AG04450 (cell line): Measurements from ENCODE around the gene SNW1. TPM values are rescaled to one million over a fixed set of nuclear protein-coding genes. Genes with fewer than 3 reads are reported as not detected.
"Not testable (repeated sequence)": the region's sequence is repeated elsewhere in the genome, so short reads cannot be mapped to it uniquely, and the experiment has no call there.

Experiments used
- CTCF ChIA-PET: fragments of 300-600, 350-600 bp; formaldehyde crosslinking; extraction: SDS; loops from one replicate; lab custom pipeline; 2022; ENCODE audit warnings: antibody characterized with exemption, inconsistent platforms; lab: Charles Lee
- POLR2A ChIA-PET: fragments of 350-600 bp; formaldehyde crosslinking; extraction: SDS; loops from one replicate; lab custom pipeline; 2021; ENCODE audit warnings: antibody characterized with exemption, inconsistent platforms; lab: Yijun Ruan, JAX
- DNase-seq: peaks from one replicate; pipeline ENCODE4 v3.0.0-alpha.2; 2011; ENCODE audit warnings: low read depth, low spot score
- H3K27ac ChIP-seq: one replicate; pipeline ENCODE4 v1.5.1; 2012; ENCODE audit warnings: low read depth, low read length, control low read depth
- H3K27me3 ChIP-seq: one replicate; pipeline ENCODE4 v1.6.0; 2012; ENCODE audit warnings: low read length; ENCODE audit not compliant: control insufficient read depth, insufficient read depth
- H3K4me3 ChIP-seq: 2 replicates; pipeline ENCODE4 v1.5.1; 2011; ENCODE audit warnings: mild to moderate bottlenecking, low read depth, low read length, control low read depth
- H3K9me3 ChIP-seq: 2 replicates; pipeline ENCODE4 v1.5.1; 2012; ENCODE audit warnings: low read length; ENCODE audit not compliant: control insufficient read depth, insufficient read depth
- polyA plus RNA-seq: library from polyadenylated mRNA; depleted of rRNA; stranded (reverse); fragments of >200 nt; gene quantifications from 2 replicates; pipeline ENCODE4 v1.2.3, GENCODE V29; 2011
- TF ChIP-seq, protein P1 (sequence below): IDR thresholded peaks from 2 replicates; pipeline ENCODE4 v1.5.1; 2011; ENCODE audit warnings: low read depth, low read length, control low read depth, inconsistent platforms

Gene SNW1
- polyA plus RNA-seq, 1 experiment: 54.9 TPM

DNA sequence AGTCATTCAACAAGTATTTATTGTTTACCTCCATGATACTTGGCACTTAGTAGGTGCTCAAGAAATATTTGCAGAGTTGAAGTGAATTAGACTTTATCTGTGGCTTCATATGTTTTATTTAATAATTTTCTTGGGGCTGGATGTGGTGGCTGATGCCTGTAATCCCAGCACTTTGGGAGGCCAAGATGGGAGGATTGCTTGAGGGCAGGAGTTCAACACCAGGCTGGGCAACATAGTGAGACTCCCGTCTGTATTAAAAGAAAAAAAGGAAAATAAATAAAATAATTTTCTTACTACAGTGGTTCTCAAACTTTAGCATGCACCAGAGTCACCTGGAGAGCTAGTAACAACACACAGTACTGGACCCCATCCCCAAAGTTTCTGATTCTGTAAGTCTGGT lies 39.9 kb upstream of the SNW1 start:
- TF ChIP-seq, protein P1, sequence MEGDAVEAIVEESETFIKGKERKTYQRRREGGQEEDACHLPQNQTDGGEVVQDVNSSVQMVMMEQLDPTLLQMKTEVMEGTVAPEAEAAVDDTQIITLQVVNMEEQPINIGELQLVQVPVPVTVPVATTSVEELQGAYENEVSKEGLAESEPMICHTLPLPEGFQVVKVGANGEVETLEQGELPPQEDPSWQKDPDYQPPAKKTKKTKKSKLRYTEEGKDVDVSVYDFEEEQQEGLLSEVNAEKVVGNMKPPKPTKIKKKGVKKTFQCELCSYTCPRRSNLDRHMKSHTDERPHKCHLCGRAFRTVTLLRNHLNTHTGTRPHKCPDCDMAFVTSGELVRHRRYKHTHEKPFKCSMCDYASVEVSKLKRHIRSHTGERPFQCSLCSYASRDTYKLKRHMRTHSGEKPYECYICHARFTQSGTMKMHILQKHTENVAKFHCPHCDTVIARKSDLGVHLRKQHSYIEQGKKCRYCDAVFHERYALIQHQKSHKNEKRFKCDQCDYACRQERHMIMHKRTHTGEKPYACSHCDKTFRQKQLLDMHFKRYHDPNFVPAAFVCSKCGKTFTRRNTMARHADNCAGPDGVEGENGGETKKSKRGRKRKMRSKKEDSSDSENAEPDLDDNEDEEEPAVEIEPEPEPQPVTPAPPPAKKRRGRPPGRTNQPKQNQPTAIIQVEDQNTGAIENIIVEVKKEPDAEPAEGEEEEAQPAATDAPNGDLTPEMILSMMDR: no peak
- Histone ChIP-seq H3K4me3 (no peak overlapping the region; the same call in 1 of the 2 replicates), H3K27ac (no peak overlapping the region), H3K9me3 (no peaks in the 10 kb centered on the region), H3K27me3 (no peaks in the 10 kb centered on the region)
- POLR2A ChIA-PET: interaction anchor here (0.9 kb wide), 1 partner anchor 40 kb away, joined by 4 read pairs; the partner anchor contains the start of gene SNW1
- no peak for DNase-seq
- CTCF ChIA-PET: interaction anchor here (0.6 to 1.5 kb wide), 3 partner anchors 10 to 39 kb away, joined by 3 to 6 read pairs (median 5); no protein-coding TSS in a partner anchor

DNA sequence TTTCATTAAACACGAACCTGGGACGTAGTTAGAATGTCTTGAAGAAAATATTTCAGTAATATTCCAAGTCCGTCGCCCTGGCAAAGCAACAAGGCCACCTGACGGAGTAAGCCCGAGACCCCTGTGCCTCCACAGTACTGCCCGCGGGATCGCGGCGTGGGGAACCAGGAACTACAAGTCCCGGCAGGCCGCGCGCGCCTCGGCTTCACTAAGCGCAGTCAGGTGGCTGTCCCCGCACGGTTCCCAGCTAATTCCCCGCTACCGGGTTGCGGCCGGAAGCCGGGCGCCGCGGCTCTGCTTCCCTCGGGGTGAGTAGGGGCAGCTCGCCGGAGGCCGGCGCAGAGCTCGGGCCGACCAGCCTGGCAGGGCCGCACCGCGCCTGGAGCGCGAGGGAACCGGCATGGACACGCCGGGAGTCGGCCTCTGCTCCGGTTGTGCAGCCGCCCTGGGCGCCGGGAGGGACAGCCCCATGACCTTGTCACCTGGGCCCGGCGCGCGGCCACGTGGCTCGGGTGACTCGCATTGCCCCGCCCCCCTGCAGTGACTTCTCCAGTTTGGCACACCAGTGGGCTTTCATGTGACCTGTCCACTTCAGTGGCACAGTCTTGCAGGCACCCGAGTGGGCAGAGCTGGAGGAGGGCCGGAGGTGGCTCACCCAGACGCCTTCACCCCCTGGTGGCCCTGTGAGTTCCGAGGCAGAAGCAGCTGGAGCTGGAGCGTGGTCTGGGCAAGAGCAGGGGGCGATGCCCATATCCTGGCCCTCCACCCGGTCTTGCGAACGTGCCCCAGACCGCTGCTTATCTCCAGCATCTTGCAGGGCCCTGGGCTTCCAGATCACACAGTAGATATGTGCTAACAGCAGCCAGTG lies 39.1 kb upstream of the SNW1 start, which contains the start of gene ADCK1:
ADCK1 (plus strand) TSS at position 247 of the 868 bp plus-strand sequence. CDS start 18,870 bp downstream, outside the sequence.
- TF ChIP-seq, protein P1: peak; percentile 53
- Histone ChIP-seq H3K4me3 (peak within 1 kb of the TSS; percentile 73), H3K9me3 (no peaks in the 10 kb centered on the region), H3K27ac (peak within 1 kb of the TSS; percentile 52), H3K27me3 (no peaks in the 10 kb centered on the region)
- ChIA-PET CTCF (interaction anchor here (0.5 to 1.5 kb wide), 6 partner anchors 10 to 1431 kb away, joined by 3 to 6 read pairs (median 3); no protein-coding TSS in a partner anchor), POLR2A (interaction anchor here (0.6 to 0.9 kb wide), 3 partner anchors 29 to 51 kb away, joined by 3 to 5 read pairs (median 4); partner anchors contain the start of gene SNW1)
- DNase-seq: peak; percentile 24

DNA sequence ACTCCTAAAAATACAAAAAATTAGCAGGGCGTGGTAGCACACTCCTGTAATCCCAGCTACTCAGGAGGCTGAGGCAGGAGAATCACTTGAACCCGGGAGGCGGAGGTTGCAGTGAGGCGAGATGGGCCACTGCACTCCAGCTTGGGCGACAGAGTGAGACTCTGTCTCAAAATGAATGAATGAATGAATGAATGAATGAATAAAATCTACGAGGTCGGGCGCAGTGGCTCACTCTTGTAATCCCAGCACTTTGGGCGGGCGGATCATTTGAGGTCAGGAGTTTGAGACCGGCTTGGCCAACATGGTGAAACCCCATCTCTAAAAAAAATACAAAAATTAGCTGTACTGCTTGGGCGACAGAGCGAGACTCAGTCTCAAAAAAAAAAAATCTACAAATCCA lies 38.5 kb upstream of the SNW1 start:
- ChIA-PET POLR2A (interaction anchor here (0.6 to 0.7 kb wide), 2 partner anchors 29 to 51 kb away, joined by 3 to 5 read pairs; no protein-coding TSS in a partner anchor), CTCF (interaction anchor here (1.1 to 1.5 kb wide), 3 partner anchors 9 to 62 kb away, joined by 3 to 6 read pairs (median 5); no protein-coding TSS in a partner anchor)
- not testable (repeated sequence) for H3K27me3 ChIP-seq, H3K27ac ChIP-seq, H3K9me3 ChIP-seq, DNase-seq
- H3K4me3 ChIP-seq: peak overlapping the region; percentile 73

- DNase-seq: no peak
- H3K4me3 ChIP-seq: no peak overlapping the region
- TF ChIP-seq, protein P1: no peak
- CTCF ChIA-PET: no interaction called here
- H3K9me3 ChIP-seq: no peaks in the 10 kb centered on the region
- POLR2A ChIA-PET: no interaction called here
- no peaks in the 10 kb centered on the region for H3K27me3 ChIP-seq
- H3K27ac ChIP-seq: no peak overlapping the region
Measured at GRCh38 chr14:77794357-77794756, 33.4 kb upstream of the SNW1 start.

- H3K4me3 ChIP-seq, POLR2A ChIA-PET, DNase-seq, H3K27ac ChIP-seq, H3K27me3 ChIP-seq, H3K9me3 ChIP-seq: not testable (repeated sequence)
- CTCF ChIA-PET: interaction anchor here (0.9 kb wide), 1 partner anchor 68 kb away, joined by 3 read pairs; no protein-coding TSS in a partner anchor
Measured at GRCh38 chr14:77793255-77793654, 32.3 kb upstream of the SNW1 start.

GRCh38 chr14:77791225-77791600 lies 30.3 kb upstream of the SNW1 start:
- Histone ChIP-seq H3K27me3 (no peaks in the 10 kb centered on the region), H3K4me3 (no peak overlapping the region), H3K27ac (no peak overlapping the region), H3K9me3 (no peaks in the 10 kb centered on the region)
- ChIA-PET POLR2A (no interaction called here), CTCF (no interaction called here)
- TF ChIP-seq, protein P1: no peak
- no peak for DNase-seq
